WTC11 (cell line): ENCODE measurements around the gene VRTN. TPM values are rescaled to one million over a fixed set of nuclear protein-coding genes. Genes with fewer than 3 reads are reported as not detected.
"Not testable (repeated sequence)": the region's sequence is repeated elsewhere in the genome, so short reads cannot be mapped to it uniquely, and the experiment has no call there.

Experiments used
- ATAC-seq: fragments of 200-7000 bp; cut with Tn5 transposase; 2 replicates; pipeline ENCODE4 v1.10.0; 2021; ENCODE audit warnings: mild to moderate bottlenecking, moderate library complexity
- CTCF ChIA-PET: fragments of 300-600 bp; sonication (Branson Sonifier 250); formaldehyde crosslinking; loops from one replicate; lab custom pipeline; 2021; ENCODE audit warnings: antibody characterized with exemption; lab: Charles Lee
- POLR2A ChIA-PET: fragments of 350-600 bp; sonication (Branson Sonifier 250); formaldehyde crosslinking; loops from one replicate; lab custom pipeline; 2021; ENCODE audit warnings: antibody characterized with exemption; lab: Charles Lee
- DNase-seq: peaks from one replicate; pipeline ENCODE4 v3.0.0; 2021; ENCODE audit warnings: low spot score
- H3K27ac Mint-ChIP-seq: 2 replicates; pipeline ENCODE4 v1.8.0; 2021; ENCODE audit warnings: mixed read lengths
- H3K27me3 Mint-ChIP-seq: 2 replicates; pipeline ENCODE4 v1.8.0; 2021; ENCODE audit warnings: low read depth, mild to moderate bottlenecking, moderate library complexity, mixed read lengths
- H3K36me3 Mint-ChIP-seq: 2 replicates; pipeline ENCODE4 v1.8.0; 2021; ENCODE audit warnings: mixed read lengths
- H3K4me1 Mint-ChIP-seq: 2 replicates; pipeline ENCODE4 v1.8.0; 2022; ENCODE audit warnings: mixed read lengths
- H3K4me3 Mint-ChIP-seq: 2 replicates; pipeline ENCODE4 v1.8.0; 2021; ENCODE audit warnings: mild to moderate bottlenecking, moderate library complexity, mixed read lengths
- H3K9me3 Mint-ChIP-seq: 2 replicates; pipeline ENCODE4 v1.8.0; 2021; ENCODE audit warnings: mixed read lengths
- CBFB ChIP-seq: sonication (generic); formaldehyde crosslinking; IDR thresholded peaks from 2 replicates; pipeline ENCODE4 v1.8.1; 2022; ENCODE audit warnings: mild to moderate bottlenecking, low read depth, missing genetic modification reagents
- CREM ChIP-seq: sonication (generic); formaldehyde crosslinking; IDR thresholded peaks from 2 replicates; pipeline ENCODE4 v1.8.1; 2022; ENCODE audit warnings: mild to moderate bottlenecking, missing genetic modification reagents, moderate library complexity
- E2F1 ChIP-seq: sonication (generic); formaldehyde crosslinking; IDR thresholded peaks from 2 replicates; pipeline ENCODE4 v1.8.0; 2022; ENCODE audit warnings: mild to moderate bottlenecking, missing genetic modification reagents
- HMGXB4 ChIP-seq: sonication (generic); formaldehyde crosslinking; IDR thresholded peaks from 2 replicates; pipeline ENCODE4 v1.8.1; 2023; ENCODE audit warnings: mild to moderate bottlenecking, moderate library complexity, missing genetic modification reagents
- IRF1 ChIP-seq: sonication (generic); formaldehyde crosslinking; IDR thresholded peaks from 2 replicates; pipeline ENCODE4 v1.8.0; 2023; ENCODE audit warnings: missing genetic modification reagents
- IRF2 ChIP-seq: sonication (generic); formaldehyde crosslinking; IDR thresholded peaks from 2 replicates; pipeline ENCODE4 v1.8.0; 2022; ENCODE audit warnings: low read depth, missing genetic modification reagents, borderline replicate concordance
- MAX ChIP-seq: sonication (generic); formaldehyde crosslinking; IDR thresholded peaks from 2 replicates; pipeline ENCODE4 v1.8.0; 2022; ENCODE audit warnings: mild to moderate bottlenecking, missing genetic modification reagents
- MYBL2 ChIP-seq: sonication (generic); formaldehyde crosslinking; IDR thresholded peaks from 2 replicates; pipeline ENCODE4 v1.8.1; 2023; ENCODE audit warnings: mild to moderate bottlenecking, moderate library complexity, missing genetic modification reagents
- SOX15 ChIP-seq: fragments of 250-450 bp; sonication (Bioruptor Pico); IDR thresholded peaks from 2 replicates; pipeline ENCODE4 v1.9.0; 2021; ENCODE audit warnings: mild to moderate bottlenecking
- TCF7 ChIP-seq: sonication (generic); formaldehyde crosslinking; IDR thresholded peaks from 2 replicates; pipeline ENCODE4 v1.8.0; 2022; ENCODE audit warnings: mild to moderate bottlenecking, low read depth, missing genetic modification reagents, moderate library complexity
- USF1 ChIP-seq: sonication (generic); formaldehyde crosslinking; IDR thresholded peaks from 2 replicates; pipeline ENCODE4 v1.8.0; 2022; ENCODE audit warnings: mild to moderate bottlenecking, missing genetic modification reagents
- ZNF423 ChIP-seq: fragments of 250-450 bp; sonication (Bioruptor Pico); IDR thresholded peaks from 2 replicates; pipeline ENCODE4 v2.1.2; 2022; ENCODE audit warnings: mild to moderate bottlenecking, moderate library complexity
- ZNF532 ChIP-seq: fragments of 250-450 bp; sonication (Bioruptor Pico); IDR thresholded peaks from 2 replicates; pipeline ENCODE4 v1.9.0; 2021; ENCODE audit warnings: mild to moderate bottlenecking, borderline replicate concordance
- total RNA-seq: library from RNA; stranded (reverse); gene quantifications from 3 replicates; pipeline ENCODE4 v1.2.3, GENCODE V29; 2021

Gene VRTN
- total RNA-seq, 1 experiment from 2014 or later: 106 TPM

- TF ChIP-seq ZNF532 (CRISPR knock-in tag): no peak
- no peak for TF ChIP-seq MYBL2 (CRISPR knock-in tag)
- TF ChIP-seq TCF7 (CRISPR knock-in tag): no peak
- no peak for TF ChIP-seq IRF2 (CRISPR knock-in tag)
- TF ChIP-seq E2F1: no peak
- no peak for TF ChIP-seq IRF1
- no peak for TF ChIP-seq SOX15 (CRISPR knock-in tag)
- no peak for TF ChIP-seq CBFB (CRISPR knock-in tag)
- TF ChIP-seq MAX (CRISPR knock-in tag): no peak
- no peak for TF ChIP-seq HMGXB4
- no peak for TF ChIP-seq USF1 (CRISPR knock-in tag)
These were observed 31.9 kb downstream of the VRTN start (continued) for GRCh38 chr14:74380172-74380571.

GRCh38 chr14:74380845-74381244, 32.6 kb downstream of the VRTN start:
- Mint-ChIP-seq H3K27me3 (no peaks in the 10 kb centered on the region), H3K4me1 (no peaks in the 10 kb centered on the region), H3K27ac (no peak overlapping the region), H3K36me3 (no peaks in the 10 kb centered on the region), H3K4me3 (no peak overlapping the region), H3K9me3 (peaks cover 9% of the 10 kb centered on the region)
- ChIA-PET CTCF (interaction anchor here (0.7 kb wide), 1 partner anchor 77 kb away, joined by 4 read pairs; no protein-coding TSS in a partner anchor), POLR2A (interaction anchor here (0.5 to 0.6 kb wide), 2 partner anchors 90 to 1832 kb away, joined by 3 to 4 read pairs; no protein-coding TSS in a partner anchor)
- ATAC-seq (no peak), DNase-seq (no peak)
- TF ChIP-seq HMGXB4 (no peak), ZNF423 (no peak), ZNF532 (CRISPR knock-in tag) (no peak), CREM (CRISPR knock-in tag) (no peak), CBFB (CRISPR knock-in tag) (no peak), SOX15 (CRISPR knock-in tag) (no peak)

- ATAC-seq, H3K4me1 Mint-ChIP-seq, H3K9me3 Mint-ChIP-seq, H3K27me3 Mint-ChIP-seq, H3K4me3 Mint-ChIP-seq, CTCF ChIA-PET, DNase-seq, H3K27ac Mint-ChIP-seq, H3K36me3 Mint-ChIP-seq: not testable (repeated sequence)
- POLR2A ChIA-PET: interaction anchor here (1.0 kb wide), 1 partner anchor 17 kb away, joined by 3 read pairs; no protein-coding TSS in a partner anchor
These were observed 33.3 kb downstream of the VRTN start for GRCh38 chr14:74381571-74381970.
